Adrenal gland (tissue), 12 donors: ENCODE data around the gene BUD13. TPM values are rescaled to one million over a fixed set of nuclear protein-coding genes. Genes with fewer than 3 reads are reported as not detected.

Experiments
- DNase-seq, 7 donors: peaks; one replicate each; pipeline ENCODE4 v3.0.0-alpha.2; 2019 to 2020
- H3K27ac ChIP-seq, 5 donors: fragments of 200-600 bp; sonication (generic) in 4 of 5; 1 replicate in 3 of 5; 2 replicates in 2 of 5; pipeline versions ENCODE4 v1.5.1 to v1.8.0; 2016 to 2020; ENCODE audit warnings: mild to moderate bottlenecking in 1 of 5
- H3K27me3 ChIP-seq: fragments of 200-600 bp; 2 replicates; pipeline ENCODE4 v1.8.0; 2021
- H3K36me3 ChIP-seq, 2 donors: fragments of 200-600 bp; replicated peaks in 1 of 2; 1 replicate in 1 of 2; 2 replicates in 1 of 2; pipeline versions ENCODE4 v1.5.1 to v1.8.0; 2018 to 2022
- H3K4me1 ChIP-seq, 2 donors: fragments of 200-600 bp; replicated peaks in 1 of 2; 1 replicate in 1 of 2; 2 replicates in 1 of 2; pipeline versions ENCODE4 v1.5.1 to v1.8.0; 2018 to 2021
- H3K4me3 ChIP-seq, 4 donors: fragments of 200-600 bp; sonication (generic) in 3 of 4; one replicate each; pipeline ENCODE4 v1.5.1; 2016 to 2018
- H3K9me3 ChIP-seq, 3 donors: fragments of 200-600 bp; sonication (generic) in 1 of 3; replicated peaks in 1 of 3; 1 replicate in 2 of 3; 2 replicates in 1 of 3; pipeline versions ENCODE4 v1.5.1 to v1.8.0; 2016 to 2021
- POLR2A ChIP-seq, 2 donors: fragments of 450-650 bp; IDR thresholded peaks; one replicate each; pipeline ENCODE4 v1.6.1; 2017; ENCODE audit warnings: antibody characterized with exemption in 2 of 2, mild to moderate bottlenecking in 2 of 2, moderate library complexity in 1 of 2
- whole genome bisulfite sequencing, 4 donors: extraction: QIAGEN DNeasy Blood & Tissue Kit in 2 of 4; methylation state at CpG; one replicate each; pipeline versions ENCODE4 v1.1.5 to v1.1.7; 2013 to 2017; 5-methylcytosine and 5-hydroxymethylcytosine counted together
- intact Hi-C, 2 donors: fragments of 100-400 bp; cut with DNase I; formaldehyde crosslinking; loops; one replicate each; pipeline versions ENCODE4 v1.14.1 to v1.15.0; 2022 to 2023
- polyA plus RNA-seq, 3 donors: library from polyadenylated mRNA; stranded (reverse); fragments of 200-250 nt in 2 of 3; fragments of 350-450 nt in 1 of 3; fragmentation: Illumina TruSeq in 1 of 3; extraction: RNeasy Lipid Tissue Mini Kit (QIAGEN cat#74804) in 1 of 3; gene quantifications; one replicate each; pipeline ENCODE4 v1.2.3, GENCODE V29; 2013 to 2014
- total RNA-seq, 9 donors: library from RNA; depleted of rRNA in 4 of 9; stranded (reverse); fragments of >200 nt in 4 of 9; fragments of 120-200 nt in 1 of 9; fragmentation: NEBNext Ultra II Directional in 1 of 9; extraction: Animal tissue kit (Norgen Biotek cat#: 25700) in 1 of 9; gene quantifications; one replicate each; pipeline versions ENCODE4 v1.1.0 to v1.2.4, GENCODE V29; 2013 to 2023
- TF ChIP-seq, protein P1 (sequence below), 6 experiments: fragments of 450-650 bp in 4 of 6; fragments of 200-600 bp in 2 of 6; sonication (generic) in 1 of 6; IDR thresholded peaks; 1 replicate in 5 of 6; 2 replicates in 1 of 6; pipeline versions ENCODE4 v1.5.1 to v1.8.0; 2016 to 2021; ENCODE audit warnings: antibody characterized with exemption in 6 of 6, mild to moderate bottlenecking in 2 of 6, moderate library complexity in 1 of 6
- donor health status: healthy with polysubstance abuse.
- donor health status: Bipolar disorder and iron deficiency.
- donor health status: DM: yes; HTN: yes; CAD: no.
- donor health status: DM: no; HTN: no; CAD: no.
- donor health status: DM: no; HTN: no; CAD: no.
- donor health status: DM: yes; HTN: yes; CAD: no.

Gene BUD13
- total and polyA plus RNA-seq, 12 donors = 7.5 to 20.4 (median 11.4) TPM

DNA sequence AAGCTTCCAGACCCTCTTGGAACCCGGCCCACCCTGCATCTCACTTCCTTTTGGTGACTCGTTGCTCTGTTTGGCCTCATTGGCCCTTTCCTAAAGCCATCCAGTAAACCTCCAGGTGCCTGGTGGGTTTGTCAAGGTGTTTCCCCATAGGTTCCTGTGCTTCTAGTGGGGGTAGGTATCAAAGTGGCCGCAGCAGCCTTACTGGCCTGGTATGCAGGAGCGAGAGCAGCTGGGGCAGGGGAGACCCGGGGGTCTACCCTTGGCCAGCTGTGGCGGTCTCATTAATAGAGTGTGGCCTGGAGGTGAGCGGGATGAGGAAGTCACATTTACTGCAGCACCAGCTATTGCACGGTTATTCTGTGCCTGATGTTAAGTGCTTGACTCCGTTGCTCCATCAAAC is 46.3 kb upstream of the BUD13 start:
- no peaks in the 10 kb centered on the region for H3K27me3 ChIP-seq
- no peak for DNase-seq
- no peak overlapping the region for H3K27ac ChIP-seq
- H3K4me3 ChIP-seq = no peak overlapping the region
- no peaks in the 10 kb centered on the region for H3K9me3 ChIP-seq
- no peaks in the 10 kb centered on the region for H3K36me3 ChIP-seq
- no peaks in the 10 kb centered on the region for H3K4me1 ChIP-seq
- TF ChIP-seq, protein P1, sequence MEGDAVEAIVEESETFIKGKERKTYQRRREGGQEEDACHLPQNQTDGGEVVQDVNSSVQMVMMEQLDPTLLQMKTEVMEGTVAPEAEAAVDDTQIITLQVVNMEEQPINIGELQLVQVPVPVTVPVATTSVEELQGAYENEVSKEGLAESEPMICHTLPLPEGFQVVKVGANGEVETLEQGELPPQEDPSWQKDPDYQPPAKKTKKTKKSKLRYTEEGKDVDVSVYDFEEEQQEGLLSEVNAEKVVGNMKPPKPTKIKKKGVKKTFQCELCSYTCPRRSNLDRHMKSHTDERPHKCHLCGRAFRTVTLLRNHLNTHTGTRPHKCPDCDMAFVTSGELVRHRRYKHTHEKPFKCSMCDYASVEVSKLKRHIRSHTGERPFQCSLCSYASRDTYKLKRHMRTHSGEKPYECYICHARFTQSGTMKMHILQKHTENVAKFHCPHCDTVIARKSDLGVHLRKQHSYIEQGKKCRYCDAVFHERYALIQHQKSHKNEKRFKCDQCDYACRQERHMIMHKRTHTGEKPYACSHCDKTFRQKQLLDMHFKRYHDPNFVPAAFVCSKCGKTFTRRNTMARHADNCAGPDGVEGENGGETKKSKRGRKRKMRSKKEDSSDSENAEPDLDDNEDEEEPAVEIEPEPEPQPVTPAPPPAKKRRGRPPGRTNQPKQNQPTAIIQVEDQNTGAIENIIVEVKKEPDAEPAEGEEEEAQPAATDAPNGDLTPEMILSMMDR (IDR thresholded peaks at IDR 0.05) = no peak
- TF ChIP-seq POLR2A (IDR thresholded peaks at IDR 0.05) = no peak
- intact Hi-C loops = no loop called here
- 87 to 92% (median 91%) methylated on average over 8 to 9 of the region's 9 CpGs for WGBS, 4 donors

DNA sequence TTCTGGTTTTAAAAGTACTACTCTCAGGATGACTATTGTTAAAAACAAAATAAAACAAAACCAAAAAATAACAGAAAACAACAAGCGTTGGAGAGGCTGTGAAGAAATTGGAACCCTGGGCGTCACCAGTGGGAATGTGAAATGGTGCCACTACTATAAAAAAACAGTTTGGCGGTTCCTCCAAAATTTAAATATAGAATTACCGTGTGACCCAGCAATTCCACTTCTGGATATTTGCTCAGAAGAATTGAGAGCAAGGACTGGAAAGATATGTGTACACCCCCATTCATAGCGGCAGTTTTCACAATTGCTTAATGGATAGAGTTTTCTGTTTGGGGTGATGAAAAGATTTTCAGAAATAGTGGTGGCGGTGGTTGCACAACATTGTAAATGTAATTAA is 41.7 kb upstream of the BUD13 start:
- DNase-seq = no peak
- intact Hi-C loops = no loop called here
- H3K4me3 ChIP-seq = no peak overlapping the region
- WGBS, 4 donors = 81 to 89% (median 86%) methylated on average over 6 of the region's 6 CpGs
- no peaks in the 10 kb centered on the region for H3K4me1 ChIP-seq
- H3K27me3 ChIP-seq = no peaks in the 10 kb centered on the region
- TF ChIP-seq, protein P1 (IDR thresholded peaks at IDR 0.05) = no peak
- TF ChIP-seq POLR2A (IDR thresholded peaks at IDR 0.05) = no peak
- H3K36me3 ChIP-seq = no peaks in the 10 kb centered on the region
- H3K27ac ChIP-seq = no peak overlapping the region
- no peaks in the 10 kb centered on the region for H3K9me3 ChIP-seq

DNA sequence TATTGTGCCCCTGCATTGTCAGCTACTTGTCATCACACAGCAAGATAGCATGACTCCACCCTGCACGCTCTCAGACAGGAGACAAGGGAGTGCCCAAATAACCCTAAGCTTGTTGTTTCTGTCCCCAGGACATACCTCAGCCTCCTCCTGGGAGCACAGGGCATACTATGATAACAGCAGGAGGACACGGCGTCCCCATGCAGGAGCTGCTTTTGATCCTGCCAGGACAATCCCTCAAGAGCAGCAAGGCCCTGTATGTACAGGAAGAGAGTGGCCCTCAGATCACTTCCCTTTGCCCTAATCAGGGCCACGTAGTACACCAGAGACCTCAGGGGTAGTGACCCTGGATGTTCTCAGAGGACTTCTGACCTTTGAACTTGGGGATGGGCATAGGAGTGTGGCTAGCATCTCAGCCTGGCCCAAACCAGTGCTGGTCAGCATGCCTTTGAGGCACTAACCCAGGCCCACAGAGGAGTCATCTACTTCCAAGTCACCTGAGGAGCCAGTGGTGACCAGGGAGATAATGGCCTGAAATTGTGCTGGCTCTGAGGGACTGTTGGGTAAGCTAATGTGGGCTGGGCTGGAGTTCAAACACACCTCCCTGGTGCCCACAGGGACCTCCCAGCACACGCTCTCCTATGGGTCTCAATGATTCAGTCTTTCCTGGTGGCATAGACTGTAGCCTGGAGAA is 41.1 kb upstream of the BUD13 start:
- intact Hi-C loops = no loop called here
- WGBS, 4 donors = 59 to 76% (median 75%) methylated on average over 2 to 5 of the region's 5 CpGs

DNA sequence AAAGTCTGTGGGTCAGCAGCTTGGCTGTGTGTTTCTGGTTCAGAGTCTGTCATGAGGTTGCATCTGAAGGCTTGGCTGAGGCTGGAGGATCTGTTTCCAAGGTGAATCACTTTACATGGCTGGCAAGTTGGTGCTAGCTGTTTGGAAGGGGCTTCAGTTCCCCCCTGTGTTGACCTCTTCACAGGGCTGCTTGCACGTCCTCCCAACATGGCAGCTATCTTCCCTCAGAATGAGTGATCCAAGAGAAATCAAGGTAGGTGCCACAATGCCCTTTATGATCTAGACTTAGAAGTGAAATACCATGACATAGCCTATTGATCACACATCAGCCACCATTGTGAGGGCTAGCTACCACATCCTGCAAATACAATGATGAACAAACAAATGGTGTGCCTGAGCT is 40.4 kb upstream of the BUD13 start:
- no peak overlapping the region for H3K27ac ChIP-seq
- intact Hi-C loops = no loop called here
- no peaks in the 10 kb centered on the region for H3K36me3 ChIP-seq
- no peak for DNase-seq
- no peaks in the 10 kb centered on the region for H3K27me3 ChIP-seq
- H3K9me3 ChIP-seq = no peaks in the 10 kb centered on the region
- TF ChIP-seq, protein P1 (IDR thresholded peaks at IDR 0.05) = no peak
- no peak for TF ChIP-seq POLR2A (IDR thresholded peaks at IDR 0.05)
- H3K4me1 ChIP-seq = no peaks in the 10 kb centered on the region
- H3K4me3 ChIP-seq = no peak overlapping the region
- WGBS, 4 donors = 85 to 100% (median 91%) methylated on average over 1 of the region's 1 CpG

More for the DNA sequence above, 41.1 kb upstream of the BUD13 start:
- no peaks in the 10 kb centered on the region for H3K36me3 ChIP-seq
- no peak for DNase-seq
- H3K27me3 ChIP-seq = no peaks in the 10 kb centered on the region
- H3K4me3 ChIP-seq = no peak overlapping the region
- TF ChIP-seq, protein P1 (IDR thresholded peaks at IDR 0.05) = no peak
- no peak for TF ChIP-seq POLR2A (IDR thresholded peaks at IDR 0.05)
- H3K4me1 ChIP-seq = no peaks in the 10 kb centered on the region
- H3K9me3 ChIP-seq = no peaks in the 10 kb centered on the region
- H3K27ac ChIP-seq = no peak overlapping the region
